Ovary (tissue), 3 donors: ENCODE measurements around the gene USP53.
"Not testable (repeated sequence)": the region's sequence is repeated elsewhere in the genome, so short reads cannot be mapped to it uniquely, and the experiment has no call there.

Experiments used
- EP300 ChIP-seq: sonication (generic); formaldehyde crosslinking; IDR thresholded peaks from one replicate; pipeline ENCODE4 v1.6.1; 2017; ENCODE audit warnings: antibody characterized with exemption
- POLR2A ChIP-seq: fragments of 450-650 bp; IDR thresholded peaks from one replicate; pipeline ENCODE4 v1.6.1; 2017; ENCODE audit warnings: antibody characterized with exemption, mild to moderate bottlenecking, moderate library complexity
- TF ChIP-seq, protein P1 (sequence below), 3 donors: fragments of 450-650 bp in 2 of 3; fragments of 200-600 bp in 1 of 3; IDR thresholded peaks; one replicate each; pipeline versions ENCODE4 v1.5.1 to v1.8.0; 2016 to 2022; ENCODE audit warnings: antibody characterized with exemption in 3 of 3, mild to moderate bottlenecking in 1 of 3
- donor health status: DM: no; HTN: no; CAD: no.

DNA sequence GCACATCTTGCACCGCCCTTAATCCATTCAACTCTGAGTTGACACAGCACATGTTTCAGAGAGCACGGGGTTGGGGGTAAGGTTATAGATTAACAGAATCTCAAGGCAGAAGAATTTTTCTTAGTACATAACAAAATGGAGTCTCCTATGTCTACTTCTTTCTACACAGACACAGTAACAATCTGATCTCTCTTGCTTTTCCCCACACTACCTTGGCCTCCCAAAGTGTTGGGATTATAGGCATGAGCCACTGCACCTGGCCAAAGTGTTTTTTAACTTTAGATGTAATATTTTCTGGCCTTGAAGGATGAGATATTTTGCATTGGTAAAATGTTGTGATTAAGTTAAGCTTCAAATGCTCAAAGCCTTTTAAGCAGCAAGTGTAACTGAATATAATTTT, 130.8 kb downstream of the USP53 start:
- TF ChIP-seq, protein P1, sequence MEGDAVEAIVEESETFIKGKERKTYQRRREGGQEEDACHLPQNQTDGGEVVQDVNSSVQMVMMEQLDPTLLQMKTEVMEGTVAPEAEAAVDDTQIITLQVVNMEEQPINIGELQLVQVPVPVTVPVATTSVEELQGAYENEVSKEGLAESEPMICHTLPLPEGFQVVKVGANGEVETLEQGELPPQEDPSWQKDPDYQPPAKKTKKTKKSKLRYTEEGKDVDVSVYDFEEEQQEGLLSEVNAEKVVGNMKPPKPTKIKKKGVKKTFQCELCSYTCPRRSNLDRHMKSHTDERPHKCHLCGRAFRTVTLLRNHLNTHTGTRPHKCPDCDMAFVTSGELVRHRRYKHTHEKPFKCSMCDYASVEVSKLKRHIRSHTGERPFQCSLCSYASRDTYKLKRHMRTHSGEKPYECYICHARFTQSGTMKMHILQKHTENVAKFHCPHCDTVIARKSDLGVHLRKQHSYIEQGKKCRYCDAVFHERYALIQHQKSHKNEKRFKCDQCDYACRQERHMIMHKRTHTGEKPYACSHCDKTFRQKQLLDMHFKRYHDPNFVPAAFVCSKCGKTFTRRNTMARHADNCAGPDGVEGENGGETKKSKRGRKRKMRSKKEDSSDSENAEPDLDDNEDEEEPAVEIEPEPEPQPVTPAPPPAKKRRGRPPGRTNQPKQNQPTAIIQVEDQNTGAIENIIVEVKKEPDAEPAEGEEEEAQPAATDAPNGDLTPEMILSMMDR (IDR thresholded peaks at IDR 0.05), result not testable (repeated sequence)
- not testable (repeated sequence) for TF ChIP-seq POLR2A, EP300
